SK-N-SH (cell line): Measurements from ENCODE around the gene BNIP5.

Experiments used
- EP300 ChIP-seq, 2 experiments: IDR thresholded peaks; 2 replicates each; pipeline versions ENCODE4 v1.4.0 to v1.6.1; 2012; ENCODE audit warnings: borderline replicate concordance in 1 of 2, low read depth in 1 of 2, low read length in 1 of 2
- EZH2phosphoT487 ChIP-seq: fragments of 200-600 bp; sonication (generic); IDR thresholded peaks from 2 replicates; pipeline ENCODE4 v1.6.1; 2017; ENCODE audit warnings: low read depth, mixed run types, mild to moderate bottlenecking, antibody characterized with exemption, moderate library complexity, borderline replicate concordance
- FOSL2 ChIP-seq: IDR thresholded peaks from 2 replicates; pipeline ENCODE4 v1.4.0; 2012; ENCODE audit warnings: low read depth, mild to moderate bottlenecking, moderate library complexity, borderline replicate concordance
- JUND ChIP-seq: IDR thresholded peaks from 2 replicates; pipeline ENCODE4 v1.4.0; 2012
- MEF2A ChIP-seq: IDR thresholded peaks from 2 replicates; pipeline ENCODE4 v1.4.0; 2012; ENCODE audit warnings: low read depth, borderline replicate concordance
- RFX5 ChIP-seq: IDR thresholded peaks from 2 replicates; pipeline ENCODE4 v1.6.1; 2012; ENCODE audit warnings: mild to moderate bottlenecking, improper control_type of control experiment, low read length
- RXRA ChIP-seq: IDR thresholded peaks from 2 replicates; pipeline ENCODE4 v1.4.0; 2012; ENCODE audit warnings: low read depth, mild to moderate bottlenecking, borderline replicate concordance
- SIN3A ChIP-seq: IDR thresholded peaks from 2 replicates; pipeline ENCODE4 v1.6.1; 2012; ENCODE audit warnings: low read depth, mild to moderate bottlenecking, low read length, moderate library complexity, borderline replicate concordance
- TAF1 ChIP-seq: IDR thresholded peaks from 2 replicates; pipeline ENCODE4 v1.6.1; 2012; ENCODE audit warnings: low read depth, mild to moderate bottlenecking, low read length, moderate library complexity, borderline replicate concordance
- TEAD4 ChIP-seq: IDR thresholded peaks from 2 replicates; pipeline ENCODE4 v1.4.0; 2012; ENCODE audit warnings: mild to moderate bottlenecking, borderline replicate concordance; ENCODE audit not compliant: insufficient read depth
- TF ChIP-seq, protein P1 (sequence below): fragments of 200-600 bp; sonication (generic); IDR thresholded peaks from 2 replicates; pipeline ENCODE4 v1.6.1; 2017; ENCODE audit warnings: antibody characterized with exemption, mild to moderate bottlenecking, moderate library complexity
- TF ChIP-seq, protein P2 (sequence below): IDR thresholded peaks from 2 replicates; pipeline ENCODE4; 2012
- TF ChIP-seq, protein P3 (sequence below): IDR thresholded peaks from 2 replicates; pipeline ENCODE4 v1.4.0; 2012; ENCODE audit warnings: low read depth, borderline replicate concordance
- TF ChIP-seq, protein P4 (sequence below): IDR thresholded peaks from 2 replicates; pipeline ENCODE4 v1.4.0; 2012; ENCODE audit warnings: low read depth, borderline replicate concordance

DNA sequence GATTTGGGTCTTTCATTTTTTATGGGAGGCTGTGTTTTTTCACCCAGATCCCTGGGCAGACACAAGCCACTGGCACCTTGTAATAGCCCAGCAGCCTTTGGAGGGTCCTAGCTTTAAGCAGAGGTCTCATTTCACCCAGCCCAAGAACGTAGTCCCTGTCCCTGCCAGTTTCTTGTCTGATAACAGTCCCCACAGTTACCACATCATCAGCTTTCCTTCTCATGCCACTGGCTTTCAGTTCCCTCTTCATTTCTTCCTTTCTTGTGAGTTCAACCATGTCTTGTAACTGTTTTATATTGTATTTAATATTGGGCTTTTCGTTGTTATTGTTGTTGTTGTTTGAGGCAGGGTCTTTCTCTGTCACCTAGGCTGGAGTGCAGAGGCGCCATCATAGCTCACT, 56.2 kb downstream of the BNIP5 start:
- no peak for TF ChIP-seq RXRA
- TF ChIP-seq, protein P1, sequence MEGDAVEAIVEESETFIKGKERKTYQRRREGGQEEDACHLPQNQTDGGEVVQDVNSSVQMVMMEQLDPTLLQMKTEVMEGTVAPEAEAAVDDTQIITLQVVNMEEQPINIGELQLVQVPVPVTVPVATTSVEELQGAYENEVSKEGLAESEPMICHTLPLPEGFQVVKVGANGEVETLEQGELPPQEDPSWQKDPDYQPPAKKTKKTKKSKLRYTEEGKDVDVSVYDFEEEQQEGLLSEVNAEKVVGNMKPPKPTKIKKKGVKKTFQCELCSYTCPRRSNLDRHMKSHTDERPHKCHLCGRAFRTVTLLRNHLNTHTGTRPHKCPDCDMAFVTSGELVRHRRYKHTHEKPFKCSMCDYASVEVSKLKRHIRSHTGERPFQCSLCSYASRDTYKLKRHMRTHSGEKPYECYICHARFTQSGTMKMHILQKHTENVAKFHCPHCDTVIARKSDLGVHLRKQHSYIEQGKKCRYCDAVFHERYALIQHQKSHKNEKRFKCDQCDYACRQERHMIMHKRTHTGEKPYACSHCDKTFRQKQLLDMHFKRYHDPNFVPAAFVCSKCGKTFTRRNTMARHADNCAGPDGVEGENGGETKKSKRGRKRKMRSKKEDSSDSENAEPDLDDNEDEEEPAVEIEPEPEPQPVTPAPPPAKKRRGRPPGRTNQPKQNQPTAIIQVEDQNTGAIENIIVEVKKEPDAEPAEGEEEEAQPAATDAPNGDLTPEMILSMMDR, result no peak
- TF ChIP-seq, protein P2, sequence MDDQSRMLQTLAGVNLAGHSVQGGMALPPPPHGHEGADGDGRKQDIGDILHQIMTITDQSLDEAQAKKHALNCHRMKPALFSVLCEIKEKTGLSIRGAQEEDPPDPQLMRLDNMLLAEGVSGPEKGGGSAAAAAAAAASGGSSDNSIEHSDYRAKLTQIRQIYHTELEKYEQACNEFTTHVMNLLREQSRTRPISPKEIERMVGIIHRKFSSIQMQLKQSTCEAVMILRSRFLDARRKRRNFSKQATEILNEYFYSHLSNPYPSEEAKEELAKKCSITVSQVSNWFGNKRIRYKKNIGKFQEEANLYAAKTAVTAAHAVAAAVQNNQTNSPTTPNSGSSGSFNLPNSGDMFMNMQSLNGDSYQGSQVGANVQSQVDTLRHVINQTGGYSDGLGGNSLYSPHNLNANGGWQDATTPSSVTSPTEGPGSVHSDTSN, result no peak
- no peak for TF ChIP-seq EP300 (IDR thresholded peaks at IDR 0.05; ENCODE audit: borderline replicate concordance in 1 of 2, low read depth in 1 of 2, low read length in 1 of 2)
- no peak for TF ChIP-seq EZH2phosphoT487
- no peak for TF ChIP-seq TAF1
- no peak for TF ChIP-seq TEAD4
- TF ChIP-seq, protein P3, sequence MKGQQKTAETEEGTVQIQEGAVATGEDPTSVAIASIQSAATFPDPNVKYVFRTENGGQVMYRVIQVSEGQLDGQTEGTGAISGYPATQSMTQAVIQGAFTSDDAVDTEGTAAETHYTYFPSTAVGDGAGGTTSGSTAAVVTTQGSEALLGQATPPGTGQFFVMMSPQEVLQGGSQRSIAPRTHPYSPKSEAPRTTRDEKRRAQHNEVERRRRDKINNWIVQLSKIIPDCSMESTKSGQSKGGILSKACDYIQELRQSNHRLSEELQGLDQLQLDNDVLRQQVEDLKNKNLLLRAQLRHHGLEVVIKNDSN, result no peak
- no peak for TF ChIP-seq JUND
- TF ChIP-seq MEF2A, result no peak
- no peak for TF ChIP-seq RFX5
- TF ChIP-seq, protein P4, sequence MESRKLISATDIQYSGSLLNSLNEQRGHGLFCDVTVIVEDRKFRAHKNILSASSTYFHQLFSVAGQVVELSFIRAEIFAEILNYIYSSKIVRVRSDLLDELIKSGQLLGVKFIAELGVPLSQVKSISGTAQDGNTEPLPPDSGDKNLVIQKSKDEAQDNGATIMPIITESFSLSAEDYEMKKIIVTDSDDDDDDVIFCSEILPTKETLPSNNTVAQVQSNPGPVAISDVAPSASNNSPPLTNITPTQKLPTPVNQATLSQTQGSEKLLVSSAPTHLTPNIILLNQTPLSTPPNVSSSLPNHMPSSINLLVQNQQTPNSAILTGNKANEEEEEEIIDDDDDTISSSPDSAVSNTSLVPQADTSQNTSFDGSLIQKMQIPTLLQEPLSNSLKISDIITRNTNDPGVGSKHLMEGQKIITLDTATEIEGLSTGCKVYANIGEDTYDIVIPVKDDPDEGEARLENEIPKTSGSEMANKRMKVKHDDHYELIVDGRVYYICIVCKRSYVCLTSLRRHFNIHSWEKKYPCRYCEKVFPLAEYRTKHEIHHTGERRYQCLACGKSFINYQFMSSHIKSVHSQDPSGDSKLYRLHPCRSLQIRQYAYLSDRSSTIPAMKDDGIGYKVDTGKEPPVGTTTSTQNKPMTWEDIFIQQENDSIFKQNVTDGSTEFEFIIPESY, result no peak
- TF ChIP-seq FOSL2, result no peak
- TF ChIP-seq SIN3A, result no peak
